Esophagus squamous epithelium (tissue), 4 donors: Measurements from ENCODE around the gene LOXL4.

Source experiments
- CTCF ChIP-seq, 6 experiments: fragments of 450-650 bp in 4 of 6; fragments of 200-600 bp in 2 of 6; sonication (generic) in 2 of 6; IDR thresholded peaks; one replicate each; pipeline ENCODE4 v1.5.1; 2016 to 2019; ENCODE audit warnings: antibody characterized with exemption in 6 of 6, mild to moderate bottlenecking in 4 of 6, moderate library complexity in 4 of 6
- POLR2A ChIP-seq, 4 donors: fragments of 450-650 bp; IDR thresholded peaks; one replicate each; pipeline ENCODE4 v1.6.1; 2017; ENCODE audit warnings: antibody characterized with exemption in 4 of 4, mild to moderate bottlenecking in 4 of 4, moderate library complexity in 3 of 4

DNA sequence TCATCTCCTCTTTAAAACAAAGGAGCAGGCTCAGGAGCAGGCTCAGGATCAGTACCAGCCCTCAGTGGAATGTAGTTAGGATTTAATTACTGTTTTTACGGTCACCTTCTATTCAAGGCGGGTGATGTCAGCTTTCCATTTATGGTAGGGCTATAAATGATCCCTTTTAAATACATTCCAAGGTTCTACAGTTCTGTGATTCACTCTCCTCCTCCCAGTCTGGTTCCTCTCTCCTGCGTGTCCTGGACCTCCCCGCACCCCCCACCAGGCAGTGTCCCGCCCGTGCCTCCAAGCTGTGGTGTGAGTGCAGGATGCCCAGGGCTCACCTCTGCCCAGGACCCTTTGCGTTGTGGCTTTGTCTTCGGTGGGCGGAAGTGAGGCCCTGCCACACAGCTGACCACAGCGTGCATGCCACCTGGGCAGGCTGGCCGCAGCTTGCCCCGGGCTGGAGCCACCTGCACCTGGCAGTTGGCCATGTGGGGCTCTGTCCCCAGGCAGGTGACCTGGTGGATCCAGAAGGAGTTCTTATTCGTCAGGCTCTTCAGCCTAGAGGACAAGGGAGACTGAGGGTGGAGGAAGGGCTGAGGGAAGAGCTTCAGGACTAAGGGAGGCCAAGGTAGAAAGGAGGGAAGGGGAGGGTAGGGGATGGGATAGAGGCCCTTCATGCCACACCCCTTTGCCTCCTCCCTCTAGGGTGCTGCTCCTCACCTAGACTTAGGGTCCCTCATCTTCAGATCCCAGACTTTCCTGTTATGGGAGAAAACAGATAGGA, 9.1 kb downstream of the LOXL4 start:
- TF ChIP-seq CTCF (IDR thresholded peaks at IDR 0.05): no peak
- no peak for TF ChIP-seq POLR2A (IDR thresholded peaks at IDR 0.05)
